Adipocyte (in vitro differentiated cells): Measurements from ENCODE around the gene MED25.

Experiments used
- DNase-seq: peaks from one replicate; pipeline ENCODE4 v3.0.0-alpha.2; 2015; ENCODE audit warnings: low read depth
- H3K27me3 ChIP-seq: replicated peaks from 2 replicates; pipeline ENCODE4 v1.7.0; 2013; ENCODE audit warnings: mild to moderate bottlenecking, low read length, moderate library complexity; ENCODE audit not compliant: control insufficient read depth, insufficient read depth
- H3K36me3 ChIP-seq: 2 replicates; pipeline ENCODE4 v1.7.0; 2013; ENCODE audit warnings: low read length, mild to moderate bottlenecking, moderate library complexity; ENCODE audit not compliant: control insufficient read depth, insufficient read depth, severe bottlenecking
- H3K4me1 ChIP-seq: 2 replicates; pipeline ENCODE4 v1.7.0; 2013; ENCODE audit warnings: mild to moderate bottlenecking, low read length, moderate library complexity; ENCODE audit not compliant: control insufficient read depth, insufficient read depth
- H3K4me3 ChIP-seq: 2 replicates; pipeline ENCODE4 v1.7.0; 2013; ENCODE audit warnings: mild to moderate bottlenecking, low read length, moderate library complexity
- H3K9ac ChIP-seq: 2 replicates; pipeline ENCODE4 v1.7.0; 2013; ENCODE audit warnings: mild to moderate bottlenecking, low read length, moderate library complexity
- H3K9me3 ChIP-seq: 2 replicates; pipeline ENCODE4 v1.7.0; 2013; ENCODE audit warnings: mild to moderate bottlenecking, low read length, moderate library complexity; ENCODE audit not compliant: control insufficient read depth

Gene MED25

DNA sequence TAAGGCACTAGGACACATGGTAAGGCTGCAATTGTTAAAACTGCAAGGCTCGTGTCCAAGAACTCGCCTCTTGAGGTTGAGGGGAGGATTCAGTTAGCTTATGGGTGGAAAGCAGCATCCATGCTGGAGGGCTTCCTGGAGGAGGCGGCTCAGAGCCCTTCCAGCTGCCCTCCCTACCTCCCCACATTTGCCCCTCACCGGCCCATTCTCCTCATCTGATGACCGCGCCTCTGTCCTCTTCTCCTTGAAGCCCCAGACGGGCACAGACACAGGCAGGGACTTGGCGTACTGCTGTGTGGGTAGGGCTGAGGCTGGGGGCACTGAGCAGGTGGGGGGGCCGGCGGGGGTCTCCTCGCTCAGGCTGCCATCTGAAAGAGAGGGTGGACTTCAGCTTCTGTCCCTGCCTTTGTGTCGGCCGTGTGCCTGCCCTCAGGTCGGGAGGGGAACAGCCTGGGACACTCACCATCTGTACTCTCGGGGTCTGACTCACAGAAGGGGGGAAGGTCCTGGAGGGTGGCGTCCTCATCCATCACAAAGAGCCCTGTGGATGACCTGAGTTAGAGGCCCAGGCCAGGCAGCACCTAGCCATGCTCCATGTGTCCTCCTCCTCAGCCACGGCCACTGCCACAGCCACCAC, 53.4 kb downstream of the MED25 start:
- H3K4me3 ChIP-seq: no peak overlapping the region

DNA sequence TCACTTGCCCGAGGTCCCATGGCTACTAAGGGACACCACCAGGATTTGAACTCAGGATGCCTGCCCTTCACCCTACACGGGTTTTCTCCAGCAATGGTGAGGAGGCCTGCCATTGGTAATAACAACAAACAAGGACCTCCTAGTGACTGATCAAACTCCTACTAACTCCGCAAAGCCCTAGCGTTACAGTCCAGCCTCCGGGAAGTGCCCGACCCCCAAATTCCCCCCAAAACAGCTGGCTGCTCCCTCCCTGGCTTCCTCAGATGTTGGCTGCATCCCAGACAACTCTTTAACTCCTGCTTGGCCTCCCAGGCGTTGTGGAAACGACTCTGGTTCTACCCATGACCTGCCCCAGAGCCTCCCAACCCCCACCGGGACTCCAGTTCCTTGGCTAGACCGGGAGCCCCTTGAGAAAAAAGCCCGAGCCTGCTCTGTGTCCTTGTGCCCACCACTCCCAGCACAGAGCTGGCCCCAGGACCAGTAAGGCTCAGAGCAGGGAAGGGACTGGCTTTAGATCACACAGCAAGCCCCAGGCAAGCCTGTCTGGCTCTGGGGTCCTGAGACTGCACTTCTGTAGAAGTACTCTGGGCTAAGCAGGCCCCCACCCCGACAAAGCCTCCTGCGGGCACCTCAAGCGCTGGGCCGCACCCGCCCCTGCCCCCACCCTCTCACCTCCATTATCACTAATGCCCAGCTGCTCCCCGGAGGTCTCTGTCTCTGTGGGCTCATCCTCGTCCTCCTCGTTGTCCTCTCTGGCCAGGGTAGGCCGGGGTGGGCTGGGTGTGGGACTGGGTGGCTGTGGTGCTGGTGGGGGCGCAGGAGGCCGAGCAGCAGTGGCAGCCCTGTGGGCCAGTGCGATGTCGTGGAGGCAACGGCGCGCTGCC, 54.4 kb downstream of the MED25 start:
- H3K27me3 ChIP-seq: no peaks in the 10 kb centered on the region
- H3K9me3 ChIP-seq: no peaks in the 10 kb centered on the region
- peak overlapping the region; percentile 16 for H3K9ac ChIP-seq
- peaks cover 16% of the 10 kb centered on the region for H3K36me3 ChIP-seq
- no peak for DNase-seq
- H3K4me1 ChIP-seq: peaks cover 39% of the 10 kb centered on the region
- no peak overlapping the region for H3K4me3 ChIP-seq

More for the DNA sequence above, 53.4 kb downstream of the MED25 start:
- no peak for DNase-seq
- no peaks in the 10 kb centered on the region for H3K9me3 ChIP-seq
- peaks cover 43% of the 10 kb centered on the region for H3K4me1 ChIP-seq
- peak overlapping the region; percentile 0 for H3K9ac ChIP-seq
- peaks cover 16% of the 10 kb centered on the region for H3K36me3 ChIP-seq
- H3K27me3 ChIP-seq: no peaks in the 10 kb centered on the region

GRCh38 chr19:49873129-49873521, 55.0 kb downstream of the MED25 start:
- Histone ChIP-seq H3K4me3 (no peak overlapping the region), H3K27me3 (no peaks in the 10 kb centered on the region), H3K4me1 (peaks cover 39% of the 10 kb centered on the region), H3K9me3 (no peaks in the 10 kb centered on the region), H3K36me3 (peaks cover 16% of the 10 kb centered on the region), H3K9ac (peak overlapping the region; percentile 99)
- DNase-seq: no peak

GRCh38 chr19:49873834-49874233, 55.7 kb downstream of the MED25 start:
- peak overlapping the region; percentile 99 for H3K9ac ChIP-seq
- no peak for DNase-seq
- no peaks in the 10 kb centered on the region for H3K9me3 ChIP-seq

DNA sequence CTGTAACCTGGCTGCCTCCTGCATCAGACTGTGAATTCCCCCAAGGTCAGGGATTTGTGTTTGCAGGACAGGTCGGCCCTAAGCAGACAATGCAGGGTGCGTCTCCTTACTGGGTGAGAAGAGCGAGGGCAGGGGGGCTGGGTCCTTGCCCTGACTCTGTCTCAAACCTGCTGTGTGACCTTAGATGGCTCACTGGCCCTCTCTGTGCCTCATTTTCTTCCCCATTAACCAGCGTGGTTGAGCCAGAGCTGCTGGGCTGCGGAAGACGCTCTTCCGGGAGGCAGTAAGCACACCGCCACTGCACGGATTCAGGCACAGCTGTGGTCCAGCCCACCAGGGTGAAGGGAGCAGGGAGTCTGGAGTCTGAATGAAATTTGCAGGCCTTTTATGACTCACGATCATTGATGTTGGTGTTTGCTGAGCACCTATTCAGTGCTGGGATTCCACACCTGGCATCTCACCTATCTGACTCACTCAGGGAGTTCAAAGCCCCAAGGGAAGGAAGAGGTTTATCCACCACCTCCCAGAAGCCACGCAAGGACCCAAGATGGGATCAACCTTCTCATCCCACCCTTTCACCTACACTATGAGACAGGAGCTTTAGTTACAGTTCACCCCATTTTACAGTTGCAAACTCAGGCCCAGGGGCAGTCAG, 56.5 kb downstream of the MED25 start:
- H3K4me3 ChIP-seq: peak overlapping the region; percentile 93
- DNase-seq: no peak
- peaks cover 25% of the 10 kb centered on the region for H3K36me3 ChIP-seq
- H3K9me3 ChIP-seq: no peaks in the 10 kb centered on the region
- H3K9ac ChIP-seq: peak overlapping the region; percentile 99
- no peaks in the 10 kb centered on the region for H3K27me3 ChIP-seq
- H3K4me1 ChIP-seq: peaks cover 37% of the 10 kb centered on the region

More at GRCh38 chr19:49873834-49874233, 55.7 kb downstream of the MED25 start:
- Histone ChIP-seq H3K4me3 (no peak overlapping the region), H3K4me1 (peaks cover 38% of the 10 kb centered on the region), H3K36me3 (peaks cover 18% of the 10 kb centered on the region), H3K27me3 (no peaks in the 10 kb centered on the region)

- H3K27me3 ChIP-seq: no peaks in the 10 kb centered on the region
- peak overlapping the region; percentile 93 for H3K4me3 ChIP-seq
- peaks cover 33% of the 10 kb centered on the region for H3K4me1 ChIP-seq
- H3K9ac ChIP-seq: peak overlapping the region; percentile 99
- no peak for DNase-seq
- no peaks in the 10 kb centered on the region for H3K9me3 ChIP-seq
- H3K36me3 ChIP-seq: peaks cover 28% of the 10 kb centered on the region
These were observed 57.1 kb downstream of the MED25 start for GRCh38 chr19:49875177-49875576.

DNA sequence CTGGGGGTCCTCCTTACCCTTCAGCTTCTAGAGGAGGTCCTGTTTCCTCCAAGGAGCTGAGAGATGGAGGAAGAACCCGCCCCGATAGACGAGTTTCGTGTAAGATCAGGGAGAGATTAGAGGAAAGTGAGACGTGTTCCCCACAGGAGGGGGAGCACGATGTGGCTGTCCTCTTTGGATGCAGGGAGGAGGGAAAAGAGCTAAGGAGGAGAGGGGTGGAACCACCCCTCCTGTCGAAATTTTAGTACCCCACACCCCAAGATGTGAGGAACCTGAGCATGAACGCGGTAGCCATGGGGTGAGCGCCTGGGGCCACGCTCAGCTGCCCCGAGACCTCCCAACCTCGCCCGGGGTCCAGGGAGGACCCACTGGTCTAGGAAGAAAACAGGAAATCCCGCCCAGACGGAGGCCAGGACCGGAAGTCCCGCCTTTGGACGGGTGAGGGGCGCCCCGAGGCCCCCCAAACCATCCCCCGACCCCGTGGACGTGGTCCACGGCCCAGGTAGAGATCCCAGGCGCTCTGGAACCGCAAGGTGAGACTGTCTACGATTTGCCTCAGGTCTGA, 57.9 kb downstream of the MED25 start:
- Histone ChIP-seq H3K9me3 (no peaks in the 10 kb centered on the region), H3K4me1 (peaks cover 26% of the 10 kb centered on the region), H3K4me3 (peak overlapping the region; percentile 93), H3K9ac (peak overlapping the region; percentile 99), H3K36me3 (peaks cover 30% of the 10 kb centered on the region), H3K27me3 (no peaks in the 10 kb centered on the region)
- DNase-seq: peak; percentile 75

GRCh38 chr19:49876422-49877019, 58.4 kb downstream of the MED25 start:
- peaks cover 31% of the 10 kb centered on the region for H3K36me3 ChIP-seq
- H3K4me1 ChIP-seq: peaks cover 26% of the 10 kb centered on the region
- peak overlapping the region; percentile 99 for H3K9ac ChIP-seq
- H3K27me3 ChIP-seq: no peaks in the 10 kb centered on the region
- H3K4me3 ChIP-seq: peak overlapping the region; percentile 93
- DNase-seq: peak; percentile 99
- no peaks in the 10 kb centered on the region for H3K9me3 ChIP-seq

DNA sequence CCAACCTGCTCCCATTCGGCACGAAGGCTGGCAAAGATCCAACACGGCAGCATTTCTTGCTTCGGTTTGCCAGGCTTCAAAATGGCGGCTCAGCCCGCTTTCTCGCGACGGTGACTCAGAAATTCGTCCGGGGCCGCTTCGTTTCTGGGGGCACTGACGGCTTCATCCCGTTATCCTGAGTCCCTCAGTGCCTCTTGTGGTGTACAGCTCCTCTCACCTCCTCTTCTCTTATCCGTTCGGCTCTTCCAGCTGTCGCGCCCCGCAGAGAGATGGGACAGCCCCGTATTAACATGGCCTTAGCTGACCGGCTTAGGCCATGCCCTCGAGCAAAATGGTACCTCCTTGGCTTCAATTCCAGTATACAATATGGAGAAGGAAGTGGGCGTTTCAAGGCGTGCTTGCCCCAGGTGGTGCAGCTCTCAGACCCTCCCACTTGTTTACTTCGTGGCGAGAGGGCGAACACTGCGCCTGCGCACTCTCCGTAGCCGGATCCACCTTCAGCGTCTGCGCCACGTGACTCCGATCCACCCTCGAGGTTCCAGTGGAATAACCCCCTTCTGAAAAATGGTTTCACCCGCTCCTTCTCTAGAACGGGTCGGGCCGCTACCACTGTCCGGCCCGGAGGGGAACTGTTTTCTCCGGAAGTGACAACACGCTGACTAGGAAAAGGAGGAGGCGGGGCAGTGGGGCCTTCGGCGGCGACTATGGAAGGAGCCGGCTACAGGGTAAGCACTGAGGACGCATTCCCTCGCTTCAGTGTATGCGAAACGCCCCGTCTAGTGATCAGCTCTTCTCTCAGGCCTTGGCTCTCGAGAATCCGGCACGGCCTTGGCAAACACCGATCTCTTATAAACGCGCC, 59.2 kb downstream of the MED25 start, which contains the start of the genes AKT1S1 and TBC1D17:
AKT1S1 (minus strand) TSS at position 336 of the 859 bp plus-strand sequence. CDS start 4,060 bp downstream, outside the sequence.
TBC1D17 (plus strand) TSS at position 683 of the 859 bp plus-strand sequence; CDS start at position 705, 22 bp downstream.
- H3K4me3 ChIP-seq: peak within 1 kb of the TSS; percentile 93
- no peaks in the 10 kb centered on the region for H3K9me3 ChIP-seq
- H3K27me3 ChIP-seq: no peaks in the 10 kb centered on the region
- peak within 1 kb of the TSS; percentile 99 for H3K9ac ChIP-seq
- peaks cover 23% of the 10 kb centered on the region for H3K4me1 ChIP-seq
- DNase-seq: peak; percentile 100
- H3K36me3 ChIP-seq: peaks cover 38% of the 10 kb centered on the region
